Neural crest cell (in vitro differentiated cells): Measurements from ENCODE around the gene NRXN3. TPM values are rescaled to one million over a fixed set of nuclear protein-coding genes. Genes with fewer than 3 reads are reported as not detected.

Source experiments
- DNase-seq: peaks from one replicate; pipeline ENCODE4 v3.0.0; 2021; ENCODE audit warnings: low read depth, mixed read lengths, low spot score
- H3K27ac Mint-ChIP-seq: one replicate; pipeline ENCODE4 v1.8.0; 2021; ENCODE audit warnings: mild to moderate bottlenecking, mixed read lengths; ENCODE audit not compliant: unreplicated experiment
- H3K27me3 Mint-ChIP-seq: 2 replicates; pipeline ENCODE4 v1.8.0; 2021; ENCODE audit warnings: low read depth, mild to moderate bottlenecking, mixed read lengths
- H3K36me3 Mint-ChIP-seq: 2 replicates; pipeline ENCODE4 v1.8.0; 2021; ENCODE audit warnings: low read depth, mild to moderate bottlenecking, mixed read lengths
- H3K4me1 Mint-ChIP-seq: 2 replicates; pipeline ENCODE4 v1.8.0; 2021; ENCODE audit warnings: mixed read lengths
- H3K4me3 Mint-ChIP-seq: one replicate; pipeline ENCODE4 v1.8.0; 2021; ENCODE audit warnings: mild to moderate bottlenecking, mixed read lengths
- H3K9me3 Mint-ChIP-seq: 2 replicates; pipeline ENCODE4 v1.8.0; 2021; ENCODE audit warnings: mixed read lengths
- CTCF ChIP-seq: fragments of 200-600 bp; sonication (generic); conservative IDR thresholded peaks from 2 replicates; pipeline ENCODE4 v1.5.0; 2021; ENCODE audit warnings: antibody characterized with exemption, mild to moderate bottlenecking
- total RNA-seq: library from RNA; stranded (reverse); gene quantifications from 2 replicates; pipeline ENCODE4 v1.2.1, GENCODE V29; 2021

Gene NRXN3
- total RNA-seq, 1 donor from 2014 or later, result 2.5 TPM

- DNase-seq, result no peak
- Mint-ChIP-seq H3K4me3 (no peak overlapping the region), H3K27ac (no peak overlapping the region), H3K27me3 (no peaks in the 10 kb centered on the region), H3K9me3 (peaks cover 3% of the 10 kb centered on the region), H3K4me1 (peaks cover 5% of the 10 kb centered on the region), H3K36me3 (no peaks in the 10 kb centered on the region)
- no peak for TF ChIP-seq CTCF
These were observed 1691.9 kb downstream of the NRXN3 start for GRCh38 chr14:79862045-79862444.

- no peak for TF ChIP-seq CTCF
- DNase-seq, result no peak
- Mint-ChIP-seq H3K27ac (no peak overlapping the region), H3K9me3 (peaks cover 2% of the 10 kb centered on the region), H3K36me3 (no peaks in the 10 kb centered on the region), H3K4me3 (no peak overlapping the region), H3K27me3 (no peaks in the 10 kb centered on the region), H3K4me1 (no peaks in the 10 kb centered on the region)
These were observed 1701.0 kb downstream of the NRXN3 start for GRCh38 chr14:79871136-79871535.

GRCh38 chr14:79878229-79878628 lies 1708.1 kb downstream of the NRXN3 start:
- Mint-ChIP-seq H3K4me1 (no peaks in the 10 kb centered on the region), H3K27me3 (no peaks in the 10 kb centered on the region), H3K27ac (no peak overlapping the region), H3K4me3 (no peak overlapping the region), H3K9me3 (no peaks in the 10 kb centered on the region), H3K36me3 (no peaks in the 10 kb centered on the region)
- TF ChIP-seq CTCF, result no peak
- no peak for DNase-seq

GRCh38 chr14:79878785-79879184 lies 1708.6 kb downstream of the NRXN3 start:
- Mint-ChIP-seq H3K27me3 (no peaks in the 10 kb centered on the region), H3K4me3 (no peak overlapping the region), H3K36me3 (no peaks in the 10 kb centered on the region), H3K9me3 (no peaks in the 10 kb centered on the region), H3K4me1 (no peaks in the 10 kb centered on the region), H3K27ac (no peak overlapping the region)
- TF ChIP-seq CTCF, result no peak
- DNase-seq, result no peak

- Mint-ChIP-seq H3K4me3 (no peak overlapping the region), H3K36me3 (no peaks in the 10 kb centered on the region), H3K4me1 (no peaks in the 10 kb centered on the region), H3K9me3 (no peaks in the 10 kb centered on the region), H3K27me3 (no peaks in the 10 kb centered on the region), H3K27ac (no peak overlapping the region)
- TF ChIP-seq CTCF, result no peak
- DNase-seq, result no peak
These were observed 1711.1 kb downstream of the NRXN3 start for GRCh38 chr14:79881299-79881698.

GRCh38 chr14:79890527-79890926 lies 1720.4 kb downstream of the NRXN3 start:
- no peak for DNase-seq
- Mint-ChIP-seq H3K9me3 (no peaks in the 10 kb centered on the region), H3K36me3 (no peaks in the 10 kb centered on the region), H3K27ac (no peak overlapping the region), H3K4me1 (no peaks in the 10 kb centered on the region), H3K27me3 (no peaks in the 10 kb centered on the region), H3K4me3 (no peak overlapping the region)
- TF ChIP-seq CTCF, result no peak
